Adipocyte (in vitro differentiated cells): Measurements from ENCODE around the gene KIZ.

ENCODE experiments used
- DNase-seq: peaks from one replicate; pipeline ENCODE4 v3.0.0-alpha.2; 2015; ENCODE audit warnings: low read depth
- H3K27me3 ChIP-seq: replicated peaks from 2 replicates; pipeline ENCODE4 v1.7.0; 2013; ENCODE audit warnings: mild to moderate bottlenecking, low read length, moderate library complexity; ENCODE audit not compliant: control insufficient read depth, insufficient read depth
- H3K36me3 ChIP-seq: 2 replicates; pipeline ENCODE4 v1.7.0; 2013; ENCODE audit warnings: low read length, mild to moderate bottlenecking, moderate library complexity; ENCODE audit not compliant: control insufficient read depth, insufficient read depth, severe bottlenecking
- H3K4me1 ChIP-seq: 2 replicates; pipeline ENCODE4 v1.7.0; 2013; ENCODE audit warnings: mild to moderate bottlenecking, low read length, moderate library complexity; ENCODE audit not compliant: control insufficient read depth, insufficient read depth
- H3K4me3 ChIP-seq: 2 replicates; pipeline ENCODE4 v1.7.0; 2013; ENCODE audit warnings: mild to moderate bottlenecking, low read length, moderate library complexity
- H3K9ac ChIP-seq: 2 replicates; pipeline ENCODE4 v1.7.0; 2013; ENCODE audit warnings: mild to moderate bottlenecking, low read length, moderate library complexity
- H3K9me3 ChIP-seq: 2 replicates; pipeline ENCODE4 v1.7.0; 2013; ENCODE audit warnings: mild to moderate bottlenecking, low read length, moderate library complexity; ENCODE audit not compliant: control insufficient read depth

The KIZ gene

GRCh38 chr20:21106171-21107017, 19.5 kb upstream of the KIZ start, which contains the start of gene LINC00237:
Gene LINC00237, minus strand, starts transcription at chr20:21106358.
- H3K4me3 ChIP-seq = no peak within 1 kb of the TSS

GRCh38 chr20:21109144-21109543, 16.7 kb upstream of the KIZ start:
- Histone ChIP-seq H3K9ac (no peak overlapping the region), H3K9me3 (no peaks in the 10 kb centered on the region), H3K27me3 (peaks cover 61% of the 10 kb centered on the region), H3K4me1 (no peaks in the 10 kb centered on the region), H3K4me3 (no peak overlapping the region), H3K36me3 (no peaks in the 10 kb centered on the region)
- DNase-seq = no peak

More at GRCh38 chr20:21106171-21107017, 19.5 kb upstream of the KIZ start, which contains the start of gene LINC00237:
- no peak for DNase-seq
- no peak within 1 kb of the TSS for H3K9ac ChIP-seq
- H3K27me3 ChIP-seq = peaks cover 66% of the 10 kb centered on the region
- no peaks in the 10 kb centered on the region for H3K9me3 ChIP-seq
- peaks cover 10% of the 10 kb centered on the region for H3K4me1 ChIP-seq
- H3K36me3 ChIP-seq = no peaks in the 10 kb centered on the region

- no peak overlapping the region for H3K9ac ChIP-seq
- H3K4me3 ChIP-seq = no peak overlapping the region
- H3K9me3 ChIP-seq = no peaks in the 10 kb centered on the region
- H3K36me3 ChIP-seq = no peaks in the 10 kb centered on the region
- H3K4me1 ChIP-seq = no peaks in the 10 kb centered on the region
- H3K27me3 ChIP-seq = peaks cover 56% of the 10 kb centered on the region
- no peak for DNase-seq
Observed at GRCh38 chr20:21110811-21111210, 15.1 kb upstream of the KIZ start.

GRCh38 chr20:21111416-21111815, 14.5 kb upstream of the KIZ start:
- DNase-seq = no peak
- no peak overlapping the region for H3K4me3 ChIP-seq
- peaks cover 56% of the 10 kb centered on the region for H3K27me3 ChIP-seq
- no peaks in the 10 kb centered on the region for H3K9me3 ChIP-seq
- H3K36me3 ChIP-seq = no peaks in the 10 kb centered on the region
- no peaks in the 10 kb centered on the region for H3K4me1 ChIP-seq
- no peak overlapping the region for H3K9ac ChIP-seq

- no peak overlapping the region for H3K4me3 ChIP-seq
- H3K9me3 ChIP-seq = no peaks in the 10 kb centered on the region
- H3K27me3 ChIP-seq = peaks cover 48% of the 10 kb centered on the region
- no peak overlapping the region for H3K9ac ChIP-seq
- H3K36me3 ChIP-seq = no peaks in the 10 kb centered on the region
- DNase-seq = no peak
- H3K4me1 ChIP-seq = no peaks in the 10 kb centered on the region
Observed at GRCh38 chr20:21113697-21114096, 12.2 kb upstream of the KIZ start.

- Histone ChIP-seq H3K27me3 (peaks cover 48% of the 10 kb centered on the region), H3K4me3 (no peak overlapping the region), H3K4me1 (no peaks in the 10 kb centered on the region), H3K9me3 (no peaks in the 10 kb centered on the region), H3K9ac (no peak overlapping the region), H3K36me3 (no peaks in the 10 kb centered on the region)
- DNase-seq = no peak
Observed at GRCh38 chr20:21114584-21114983, 11.3 kb upstream of the KIZ start.

- Histone ChIP-seq H3K27me3 (peaks cover 38% of the 10 kb centered on the region), H3K4me3 (no peak overlapping the region), H3K9ac (no peak overlapping the region), H3K4me1 (no peaks in the 10 kb centered on the region), H3K36me3 (no peaks in the 10 kb centered on the region), H3K9me3 (no peaks in the 10 kb centered on the region)
- DNase-seq = no peak
Observed at GRCh38 chr20:21117521-21117920, 8.4 kb upstream of the KIZ start.

GRCh38 chr20:21118138-21118537, 7.7 kb upstream of the KIZ start:
- Histone ChIP-seq H3K9ac (no peak overlapping the region), H3K27me3 (peaks cover 35% of the 10 kb centered on the region), H3K36me3 (no peaks in the 10 kb centered on the region), H3K9me3 (no peaks in the 10 kb centered on the region), H3K4me1 (no peaks in the 10 kb centered on the region), H3K4me3 (no peak overlapping the region)
- no peak for DNase-seq

GRCh38 chr20:21118782-21119181, 7.1 kb upstream of the KIZ start:
- H3K27me3 ChIP-seq = peaks cover 30% of the 10 kb centered on the region
- no peaks in the 10 kb centered on the region for H3K9me3 ChIP-seq
- no peak overlapping the region for H3K4me3 ChIP-seq
- no peaks in the 10 kb centered on the region for H3K36me3 ChIP-seq
- DNase-seq = no peak
- H3K4me1 ChIP-seq = no peaks in the 10 kb centered on the region
- H3K9ac ChIP-seq = no peak overlapping the region

- peaks cover 7% of the 10 kb centered on the region for H3K4me1 ChIP-seq
- H3K9me3 ChIP-seq = no peaks in the 10 kb centered on the region
- H3K27me3 ChIP-seq = no peaks in the 10 kb centered on the region
- no peak overlapping the region for H3K9ac ChIP-seq
- H3K36me3 ChIP-seq = no peaks in the 10 kb centered on the region
- H3K4me3 ChIP-seq = no peak overlapping the region
- DNase-seq = no peak
Observed at GRCh38 chr20:21124190-21124589, 1.7 kb upstream of the KIZ start.

GRCh38 chr20:21125072-21125848, 622 bp upstream of the KIZ start:
- Histone ChIP-seq H3K36me3 (no peaks in the 10 kb centered on the region), H3K4me3 (peak overlapping the region; percentile 87), H3K9ac (peak overlapping the region; percentile 81), H3K9me3 (no peaks in the 10 kb centered on the region), H3K27me3 (no peaks in the 10 kb centered on the region), H3K4me1 (peaks cover 7% of the 10 kb centered on the region)
- peak; percentile 68 for DNase-seq
